K562 (cell line): Measurements from ENCODE around the gene FAM98C. TPM values are rescaled to one million over a fixed set of nuclear protein-coding genes. Genes with fewer than 3 reads are reported as not detected.

ENCODE experiments used
- ARID3A ChIP-seq: IDR thresholded peaks from 2 replicates; pipeline ENCODE4 v1.6.1; 2012; ENCODE audit warnings: low read depth, low read length, improper control_type of control experiment, borderline replicate concordance
- ETS2 ChIP-seq: IDR thresholded peaks from 2 replicates; pipeline ENCODE4 v1.6.1; 2016; ENCODE audit warnings: borderline replicate concordance, missing genetic modification characterization, mild to moderate bottlenecking, moderate library complexity, missing compliant biosample characterization; ENCODE audit not compliant: poor library complexity, severe bottlenecking
- HNRNPK ChIP-seq: fragments of 200-400 bp; formaldehyde crosslinking; IDR thresholded peaks from one replicate; pipeline ENCODE4 v1.6.1; 2018; ENCODE audit warnings: mild to moderate bottlenecking, low read depth, low read length; ENCODE audit not compliant: poor library complexity, severe bottlenecking
- MIER1 ChIP-seq: fragments of 450-650 bp; IDR thresholded peaks from 2 replicates; pipeline ENCODE4 v1.6.1; 2016; ENCODE audit warnings: antibody characterized with exemption, mild to moderate bottlenecking, low read depth
- MTF1 ChIP-seq: fragments of 250-450 bp; sonication (Bioruptor Pico); IDR thresholded peaks from 2 replicates; pipeline ENCODE4 v1.9.0; 2021; ENCODE audit warnings: moderate library complexity, mild to moderate bottlenecking, inconsistent platforms, borderline replicate concordance
- NONO ChIP-seq, 2 experiments: fragments of 200-400 bp in 1 of 2; fragments of 450-650 bp in 1 of 2; formaldehyde crosslinking in 1 of 2; IDR thresholded peaks; 2 replicates each; pipeline ENCODE4 v1.6.1; 2017; ENCODE audit warnings: low read depth in 2 of 2, mild to moderate bottlenecking in 2 of 2, moderate library complexity in 2 of 2, low read length in 1 of 2
- OTX1 ChIP-seq: fragments of 450-650 bp; formaldehyde crosslinking; IDR thresholded peaks from 2 replicates; pipeline ENCODE4 v1.4.0; 2022; ENCODE audit warnings: mild to moderate bottlenecking
- PBX2 ChIP-seq, 2 experiments: IDR thresholded peaks in 1 of 2; conservative IDR thresholded peaks in 1 of 2; 2 replicates each; pipeline ENCODE4 v1.6.1; 2016; ENCODE audit warnings: low read depth in 2 of 2, mild to moderate bottlenecking in 1 of 2, missing compliant biosample characterization in 1 of 2, missing genetic modification characterization in 1 of 2, moderate library complexity in 1 of 2
- PHF8 ChIP-seq: fragments of 200-600 bp; sonication (generic); IDR thresholded peaks from 2 replicates; pipeline ENCODE4 v1.6.1; 2012; ENCODE audit warnings: mixed run types, mild to moderate bottlenecking, inconsistent platforms, low read length, moderate library complexity, borderline replicate concordance
- RFX1 ChIP-seq: fragments of 450-650 bp; IDR thresholded peaks from 2 replicates; pipeline ENCODE4 v1.6.1; 2016; ENCODE audit warnings: mild to moderate bottlenecking, moderate library complexity
- SMAD4 ChIP-seq: fragments of 250-450 bp; sonication (Bioruptor Pico); conservative IDR thresholded peaks from 2 replicates; pipeline ENCODE4 v1.8.0; 2021; ENCODE audit warnings: inconsistent platforms, mild to moderate bottlenecking, moderate library complexity
- SMARCA4 ChIP-seq: fragments of 450-650 bp; IDR thresholded peaks from 2 replicates; pipeline ENCODE4 v1.6.1; 2016
- SOX6 ChIP-seq: fragments of 450-650 bp; IDR thresholded peaks from 2 replicates; pipeline ENCODE4 v1.6.1; 2014; ENCODE audit warnings: mild to moderate bottlenecking
- TCF15 ChIP-seq: fragments of 250-450 bp; sonication (Bioruptor Pico); IDR thresholded peaks from 2 replicates; pipeline ENCODE4 v1.8.0; 2022; ENCODE audit warnings: moderate library complexity, mild to moderate bottlenecking, inconsistent platforms
- TRIM28 ChIP-seq: fragments of 450-650 bp; IDR thresholded peaks from 2 replicates; pipeline ENCODE4 v1.6.1; 2017
- ZFPM2 ChIP-seq: fragments of 250-450 bp; sonication (Bioruptor Pico); IDR thresholded peaks from 2 replicates; pipeline ENCODE4 v1.5.1; 2022; ENCODE audit warnings: mild to moderate bottlenecking
- ZNF146 ChIP-seq: IDR thresholded peaks from one replicate; pipeline ENCODE4 v1.6.1; 2018; ENCODE audit warnings: missing compliant biosample characterization; ENCODE audit not compliant: unreplicated experiment
- ZNF354B ChIP-seq: fragments of 250-450 bp; sonication (Bioruptor Pico); IDR thresholded peaks from 2 replicates; pipeline ENCODE4 v1.4.0; 2020
- ZNF561 ChIP-seq: fragments of 450-650 bp; formaldehyde crosslinking; conservative IDR thresholded peaks from 2 replicates; pipeline ENCODE4 v1.4.0; 2020; ENCODE audit warnings: mild to moderate bottlenecking, moderate library complexity
- ZNF586 ChIP-seq: fragments of 450-650 bp; formaldehyde crosslinking; conservative IDR thresholded peaks from 2 replicates; pipeline ENCODE4 v1.4.0; 2020; ENCODE audit warnings: mild to moderate bottlenecking, moderate library complexity
- ZNF639 ChIP-seq, 2 experiments: fragments of 200-800 bp in 1 of 2; sonication (Bioruptor generic) in 1 of 2; sonication (generic) in 1 of 2; formaldehyde crosslinking in 1 of 2; IDR thresholded peaks in 1 of 2; conservative IDR thresholded peaks in 1 of 2; 2 replicates each; pipeline versions ENCODE4 v1.5.0 to v1.6.1; 2016 to 2020; ENCODE audit warnings: missing compliant biosample characterization in 1 of 2, missing genetic modification characterization in 1 of 2, missing genetic modification reagents in 1 of 2
- polyA plus RNA-seq, 8 experiments: library from polyadenylated mRNA; depleted of rRNA in 4 of 8; stranded (reverse) in 5 of 8; unstranded in 3 of 8; fragments of >200 nt; fragmentation: Nextera tagmentation in 2 of 8; fragmentation: Illumina TruSeq in 1 of 8; extraction: Ambion mirVana in 2 of 8; extraction: Trizol in 1 of 8; gene quantifications; 2 replicates each; pipeline versions ENCODE4 v1.2.1 to v1.2.3, GENCODE V29; 2011 to 2014; ENCODE audit warnings: inconsistent platforms in 1 of 8, missing spikeins in 1 of 8
- total RNA-seq, 7 experiments: library from RNA; depleted of rRNA in 6 of 7; stranded (reverse); fragments of >200 nt in 6 of 7; fragmentation: Illumina TruSeq in 2 of 7; extraction: Trizol in 2 of 7; gene quantifications; 2 replicates each; pipeline versions ENCODE4 v1.2.1 to v1.2.3, GENCODE V29; 2011 to 2021; ENCODE audit warnings: low replicate concordance in 1 of 7

FAM98C gene
- total and polyA plus RNA-seq, 9 of the 15 experiments (the other 6 are each of a cell fraction or from before 2014, with no cell fraction given): 1.7 to 43.8 (median 13.7) TPM

GRCh38 chr19:38455031-38455430 is 52.1 kb downstream of the FAM98C start (continued):
- TF ChIP-seq ZNF639 (CRISPR knock-in tag; conservative IDR thresholded peaks at IDR 0.05 in 1 of 2, IDR thresholded peaks at IDR 0.05 in 1 of 2): no peak
- no peak for TF ChIP-seq PBX2 (CRISPR knock-in tag; IDR thresholded peaks at IDR 0.05; ENCODE audit: low read depth)
- no peak for TF ChIP-seq PBX2 (tag; conservative IDR thresholded peaks at IDR 0.05; ENCODE audit: low read depth)
- no peak for TF ChIP-seq MTF1 (CRISPR knock-in tag)
- TF ChIP-seq ZNF354B (CRISPR knock-in tag): no peak
- no peak for TF ChIP-seq ZNF561 (CRISPR knock-in tag)
- peak; percentile 89 for TF ChIP-seq MIER1
- no peak for TF ChIP-seq TCF15 (CRISPR knock-in tag)
- no peak for TF ChIP-seq ZFPM2 (CRISPR knock-in tag)
- TF ChIP-seq PHF8: no peak
- TF ChIP-seq NONO (IDR thresholded peaks at IDR 0.05; ENCODE audit: low read depth in 2 of 2, low read length in 1 of 2): no peak
- no peak for TF ChIP-seq TRIM28
- TF ChIP-seq RFX1: no peak
- no peak for TF ChIP-seq OTX1 (CRISPR knock-in tag)
- TF ChIP-seq ZNF146 (CRISPR knock-in tag): no peak
- TF ChIP-seq SOX6: no peak
- TF ChIP-seq SMARCA4: no peak
- TF ChIP-seq SMAD4 (CRISPR knock-in tag): no peak
- no peak for TF ChIP-seq ETS2 (tag)
- no peak for TF ChIP-seq HNRNPK
- TF ChIP-seq ZNF586 (CRISPR knock-in tag): no peak
- no peak for TF ChIP-seq ARID3A
